Measurements from ENCODE around the gene SOX4.

Gene SOX4

GRCh38 chr6:21611485-21611884, 17.9 kb downstream of the SOX4 start:
- no peak for TF ChIP-seq CTCF (conservative IDR thresholded peaks at IDR 0.05; ENCODE audit: control insufficient read depth, insufficient read depth, low read depth, low read length)
- DNase-seq (ENCODE audit: low read depth): no peak
- H3K4me3 ChIP-seq (ENCODE audit: control insufficient read depth, low read depth, low read length): no peak overlapping the region

GRCh38 chr6:21612067-21612745, 18.7 kb downstream of the SOX4 start:
- DNase-seq (ENCODE audit: low read depth): no peak
- TF ChIP-seq CTCF (conservative IDR thresholded peaks at IDR 0.05; ENCODE audit: control insufficient read depth, insufficient read depth, low read depth, low read length): no peak
- no peak overlapping the region for H3K4me3 ChIP-seq (ENCODE audit: control insufficient read depth, low read depth, low read length)

- TF ChIP-seq CTCF (conservative IDR thresholded peaks at IDR 0.05; ENCODE audit: control insufficient read depth, insufficient read depth, low read depth, low read length): no peak
- H3K4me3 ChIP-seq (ENCODE audit: control insufficient read depth, low read depth, low read length): no peak overlapping the region
- DNase-seq (ENCODE audit: low read depth): no peak
Measured at GRCh38 chr6:21613809-21614208, 20.3 kb downstream of the SOX4 start.

- H3K4me3 ChIP-seq (ENCODE audit: control insufficient read depth, low read depth, low read length): no peak overlapping the region
- DNase-seq (ENCODE audit: low read depth): no peak
- TF ChIP-seq CTCF (conservative IDR thresholded peaks at IDR 0.05; ENCODE audit: control insufficient read depth, insufficient read depth, low read depth, low read length): no peak
Measured at GRCh38 chr6:21614226-21614625, 20.7 kb downstream of the SOX4 start.

GRCh38 chr6:21615504-21615903, 22.0 kb downstream of the SOX4 start:
- peak; percentile 48 for DNase-seq (ENCODE audit: low read depth)
- TF ChIP-seq CTCF (conservative IDR thresholded peaks at IDR 0.05; ENCODE audit: control insufficient read depth, insufficient read depth, low read depth, low read length): no peak
- no peak overlapping the region for H3K4me3 ChIP-seq (ENCODE audit: control insufficient read depth, low read depth, low read length)

GRCh38 chr6:21616005-21616404, 22.5 kb downstream of the SOX4 start:
- no peak for DNase-seq (ENCODE audit: low read depth)

More at GRCh38 chr6:21616005-21616404, 22.5 kb downstream of the SOX4 start:
- no peak for TF ChIP-seq CTCF (conservative IDR thresholded peaks at IDR 0.05; ENCODE audit: control insufficient read depth, insufficient read depth, low read depth, low read length)
- no peak overlapping the region for H3K4me3 ChIP-seq (ENCODE audit: control insufficient read depth, low read depth, low read length)
